GF-D8 (cell line): ENCODE measurements around the gene PPBP.

ENCODE experiments used
- DNase-seq: peaks from one replicate; lab custom pipeline; 2025; lab: John Stamatoyannopoulos, UW

Gene PPBP

GRCh38 chr4:73988061-73988460 lies at the start of gene PPBP:
TSS of gene PPBP (minus strand) at chr4:73988190. CDS start at chr4:73988103, 87 bp downstream.
- no peak for DNase-seq

- DNase-seq, result no peak
Measured at GRCh38 chr4:74037076-74037955, 49.3 kb upstream of the PPBP start.

- DNase-seq, result no peak
Measured at GRCh38 chr4:74033739-74034138, 45.7 kb upstream of the PPBP start.

- DNase-seq, result no peak
Measured at GRCh38 chr4:74032064-74032463, 44.1 kb upstream of the PPBP start.

- DNase-seq, result no peak
Measured at GRCh38 chr4:74031576-74031975, 43.6 kb upstream of the PPBP start.

- no peak for DNase-seq
Measured at GRCh38 chr4:74030285-74030684, 42.3 kb upstream of the PPBP start.

- DNase-seq, result no peak
Measured at GRCh38 chr4:74028504-74028903, 40.5 kb upstream of the PPBP start.

- DNase-seq, result no peak
Measured at GRCh38 chr4:74023709-74024108, 35.7 kb upstream of the PPBP start.

- DNase-seq, result no peak
Measured at GRCh38 chr4:74021601-74022000, 33.6 kb upstream of the PPBP start.

- no peak for DNase-seq
Measured at GRCh38 chr4:74018771-74019170, 30.8 kb upstream of the PPBP start.

- no peak for DNase-seq
Measured at GRCh38 chr4:74018116-74018515, 30.1 kb upstream of the PPBP start.

GRCh38 chr4:74016068-74016467 lies 28.1 kb upstream of the PPBP start:
- DNase-seq, result no peak

GRCh38 chr4:74015126-74015780 lies 27.3 kb upstream of the PPBP start:
- no peak for DNase-seq

- DNase-seq, result no peak
Measured at GRCh38 chr4:74014332-74014731, 26.3 kb upstream of the PPBP start.

- DNase-seq, result no peak
Measured at GRCh38 chr4:74013264-74013663, 25.3 kb upstream of the PPBP start.

GRCh38 chr4:74012130-74012529 lies 24.1 kb upstream of the PPBP start:
- DNase-seq, result no peak

GRCh38 chr4:74009307-74009706 lies 21.3 kb upstream of the PPBP start:
- no peak for DNase-seq

- DNase-seq, result no peak
Measured at GRCh38 chr4:74006009-74006476, 18.1 kb upstream of the PPBP start.

GRCh38 chr4:74005528-74005927 lies 17.5 kb upstream of the PPBP start:
- DNase-seq, result no peak

- DNase-seq, result no peak
Measured at GRCh38 chr4:74004668-74005067, 16.7 kb upstream of the PPBP start.

GRCh38 chr4:74000301-74000700 lies 12.3 kb upstream of the PPBP start:
- DNase-seq, result no peak

GRCh38 chr4:73998040-73999011 lies 10.3 kb upstream of the PPBP start, which contains the start of gene CXCL5:
TSS of gene CXCL5 (minus strand) at chr4:73998677. CDS start at chr4:73998581, 96 bp downstream.
- DNase-seq, result no peak
